Astrocyte of the cerebellum (primary cell): Measurements from ENCODE around the gene ZDHHC3.

ENCODE experiments used
- DNase-seq: peaks from one replicate; pipeline ENCODE4 v3.0.0-alpha.2; 2011; ENCODE audit warnings: low read depth
- H3K4me3 ChIP-seq: 2 replicates; pipeline ENCODE4 v1.5.1; 2011; ENCODE audit warnings: mild to moderate bottlenecking, low read depth, low read length, moderate library complexity
- in situ Hi-C: cut with HindIII; loops from 2 replicates; pipeline ENCODE4 v1.10.0; 2017; ENCODE audit warnings: low sequenced_read_pairs
- TF ChIP-seq, protein P1 (sequence below): IDR thresholded peaks from 2 replicates; pipeline ENCODE4 v1.5.1; 2012; ENCODE audit warnings: low read length, low read depth, moderate library complexity, mild to moderate bottlenecking; ENCODE audit errors: missing control alignments

The ZDHHC3 gene

DNA sequence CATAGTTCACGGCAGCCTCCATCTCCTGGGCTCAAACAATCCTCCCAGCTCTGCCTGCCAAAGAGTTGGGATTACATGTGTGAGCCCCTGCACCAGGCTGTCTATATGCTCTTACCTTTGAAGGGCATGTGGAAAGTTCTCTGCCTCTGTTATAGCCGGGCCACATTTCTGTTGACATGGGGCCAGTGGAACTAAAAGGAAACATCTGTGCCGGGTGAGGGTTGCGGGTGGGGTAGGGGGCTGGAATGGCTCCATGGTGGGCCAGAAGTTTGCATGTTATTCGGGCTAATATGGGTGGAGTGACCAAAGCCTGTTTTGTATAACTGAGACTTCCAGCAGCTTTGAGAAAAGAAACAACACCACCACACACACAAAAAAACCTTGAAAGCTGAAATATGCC, 41.8 kb upstream of the ZDHHC3 start:
- TF ChIP-seq, protein P1, sequence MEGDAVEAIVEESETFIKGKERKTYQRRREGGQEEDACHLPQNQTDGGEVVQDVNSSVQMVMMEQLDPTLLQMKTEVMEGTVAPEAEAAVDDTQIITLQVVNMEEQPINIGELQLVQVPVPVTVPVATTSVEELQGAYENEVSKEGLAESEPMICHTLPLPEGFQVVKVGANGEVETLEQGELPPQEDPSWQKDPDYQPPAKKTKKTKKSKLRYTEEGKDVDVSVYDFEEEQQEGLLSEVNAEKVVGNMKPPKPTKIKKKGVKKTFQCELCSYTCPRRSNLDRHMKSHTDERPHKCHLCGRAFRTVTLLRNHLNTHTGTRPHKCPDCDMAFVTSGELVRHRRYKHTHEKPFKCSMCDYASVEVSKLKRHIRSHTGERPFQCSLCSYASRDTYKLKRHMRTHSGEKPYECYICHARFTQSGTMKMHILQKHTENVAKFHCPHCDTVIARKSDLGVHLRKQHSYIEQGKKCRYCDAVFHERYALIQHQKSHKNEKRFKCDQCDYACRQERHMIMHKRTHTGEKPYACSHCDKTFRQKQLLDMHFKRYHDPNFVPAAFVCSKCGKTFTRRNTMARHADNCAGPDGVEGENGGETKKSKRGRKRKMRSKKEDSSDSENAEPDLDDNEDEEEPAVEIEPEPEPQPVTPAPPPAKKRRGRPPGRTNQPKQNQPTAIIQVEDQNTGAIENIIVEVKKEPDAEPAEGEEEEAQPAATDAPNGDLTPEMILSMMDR, result no peak
- in situ Hi-C loops, result no loop called here
- DNase-seq, result no peak
- no peak overlapping the region for H3K4me3 ChIP-seq

DNA sequence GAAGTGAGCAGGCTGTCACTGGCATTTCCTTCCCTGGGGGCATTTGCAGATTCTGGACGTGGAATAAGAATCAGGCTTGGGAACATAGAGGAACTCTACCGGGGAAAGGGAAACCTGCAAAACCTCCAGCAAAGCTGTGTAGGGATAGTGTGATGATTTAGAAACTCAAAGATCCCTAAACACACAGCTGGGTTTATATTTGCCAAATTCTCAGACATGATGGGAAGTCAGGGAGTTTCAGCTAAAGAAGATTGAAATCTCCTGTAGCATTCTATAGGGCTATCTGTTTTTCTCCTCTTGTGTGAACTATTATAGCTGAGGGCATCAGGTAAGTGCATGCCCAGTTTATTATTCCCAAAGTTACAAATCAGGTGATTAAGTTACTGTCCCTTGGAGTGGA, 40.9 kb upstream of the ZDHHC3 start:
- no peak overlapping the region for H3K4me3 ChIP-seq
- DNase-seq, result no peak
- in situ Hi-C loops, result no loop called here
- TF ChIP-seq, protein P1, result no peak

DNA sequence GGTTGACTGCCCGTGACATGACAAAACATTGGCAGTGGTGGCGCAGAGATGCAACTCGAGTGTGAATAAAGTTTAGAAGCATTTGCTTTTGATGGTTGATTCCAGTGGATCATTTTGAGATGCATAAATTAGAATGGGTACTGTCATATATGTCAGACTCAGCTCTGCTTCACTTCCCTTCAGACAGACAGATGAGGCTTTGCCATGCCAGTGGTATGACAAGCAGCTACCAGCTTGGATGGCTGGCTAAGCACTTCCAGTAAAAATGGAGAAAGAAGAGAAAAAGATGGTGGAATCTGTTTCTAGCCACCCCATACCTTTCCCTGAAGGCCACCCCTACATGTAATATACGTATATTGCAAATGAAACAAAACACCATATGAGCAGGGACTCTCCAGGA, 36.6 kb upstream of the ZDHHC3 start:
- no peak for DNase-seq
- TF ChIP-seq, protein P1, result no peak
- H3K4me3 ChIP-seq, result no peak overlapping the region

DNA sequence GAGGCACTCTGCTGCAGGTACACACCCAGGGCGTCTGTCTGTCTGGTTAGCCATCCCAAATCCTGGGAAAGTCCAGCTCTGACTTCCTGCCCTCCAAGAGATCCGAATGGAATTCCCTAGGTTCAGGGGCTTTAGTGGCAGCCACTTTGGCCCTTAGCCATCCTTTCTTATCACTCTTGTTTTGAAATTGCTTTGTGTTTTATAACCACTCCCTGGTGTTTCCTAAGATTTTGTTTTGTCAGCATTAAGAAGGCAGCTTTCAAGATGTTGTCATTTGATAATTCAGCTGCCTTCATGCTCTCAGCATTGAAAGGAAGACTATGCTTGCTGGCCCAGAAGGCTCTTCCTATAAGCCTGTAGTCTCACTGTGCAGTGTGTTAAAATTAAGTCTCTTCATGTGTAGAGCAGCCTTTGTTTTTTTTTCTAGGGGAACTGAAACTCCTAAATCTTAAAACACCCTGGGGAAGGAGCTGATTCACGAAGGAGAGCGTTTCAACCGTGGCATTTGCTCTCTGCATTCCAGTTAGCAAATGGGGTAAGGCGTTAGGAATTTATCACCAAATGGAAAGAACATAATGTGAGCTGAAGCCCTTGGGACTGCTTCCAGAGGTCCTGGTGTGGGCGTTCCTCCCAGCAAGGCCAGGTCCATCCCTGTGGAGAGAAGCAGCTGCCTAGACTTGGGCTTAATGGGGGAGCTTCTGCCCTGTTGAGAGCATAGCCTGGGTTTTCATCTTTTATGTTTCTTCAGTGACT, 36.0 kb upstream of the ZDHHC3 start:
- DNase-seq, result peak; percentile 81
- no peak overlapping the region for H3K4me3 ChIP-seq
- in situ Hi-C loops, result no loop called here
- TF ChIP-seq, protein P1, result no peak

More for the DNA sequence above, 36.6 kb upstream of the ZDHHC3 start:
- in situ Hi-C loops, result no loop called here

DNA sequence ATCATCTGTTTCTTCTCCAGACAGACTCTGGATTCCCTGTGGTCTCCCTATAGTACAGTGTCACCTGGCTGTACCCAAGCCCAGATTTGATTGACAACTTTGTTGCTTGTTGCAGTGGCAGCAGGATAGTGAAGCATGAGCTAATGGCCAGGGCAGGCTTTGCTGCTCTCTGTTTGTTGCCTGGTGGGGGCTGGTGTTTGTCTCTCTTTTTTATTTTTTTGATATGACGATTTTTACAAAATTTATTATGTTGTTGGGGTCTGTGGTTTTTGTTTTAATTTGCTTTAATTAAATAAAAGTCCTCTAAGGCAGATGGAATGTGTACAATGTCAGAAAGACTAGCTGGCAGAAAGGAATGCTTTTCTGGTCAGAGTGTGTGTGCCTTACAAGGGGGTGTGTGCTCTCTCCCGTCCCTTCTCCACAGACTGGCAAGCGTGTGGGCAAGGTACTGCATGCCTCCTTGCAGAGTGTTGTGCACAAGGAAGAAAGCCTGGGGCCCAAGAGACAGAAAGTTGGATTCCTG, 34.9 kb upstream of the ZDHHC3 start:
- in situ Hi-C loops, result no loop called here
- DNase-seq, result no peak
- H3K4me3 ChIP-seq, result no peak overlapping the region
- TF ChIP-seq, protein P1, result no peak

DNA sequence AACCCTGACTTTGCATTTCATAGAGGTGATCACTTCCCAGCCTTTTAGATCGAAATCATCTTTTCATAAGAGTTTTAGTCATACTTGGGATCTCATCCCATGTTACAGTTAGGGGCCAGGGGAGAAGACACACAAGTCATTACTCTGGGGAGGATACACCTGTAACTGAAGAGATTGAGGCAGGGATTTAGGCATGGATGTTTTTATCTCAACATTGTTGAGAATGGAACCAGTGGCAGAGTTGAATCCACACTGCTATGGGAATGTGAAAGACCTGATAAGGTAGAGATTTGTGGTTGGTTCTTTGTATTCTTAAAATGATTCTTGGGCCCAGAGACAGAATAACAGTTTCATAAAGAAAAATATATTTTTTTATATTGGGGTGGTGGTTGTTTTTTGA, 33.9 kb upstream of the ZDHHC3 start:
- no peak overlapping the region for H3K4me3 ChIP-seq
- in situ Hi-C loops, result no loop called here
- DNase-seq, result no peak
- TF ChIP-seq, protein P1, result no peak
